Stimulated activated CD8-positive, alpha-beta memory T cell treated with anti-CD3 and anti-CD28 coated beads, Interleukin-2, amount 100 ng/mL, for 48 hours (primary cell): ENCODE results near the gene SCN2B.
A peak's percentile ranks its signal among the peaks of the same experiment; 100 is the strongest.

Experiments used
- DNase-seq, 2 donors: peaks; one replicate each; pipeline ENCODE4 v3.0.0-alpha.2; 2020; ENCODE audit warnings: low read depth in 2 of 2

The SCN2B gene

DNA sequence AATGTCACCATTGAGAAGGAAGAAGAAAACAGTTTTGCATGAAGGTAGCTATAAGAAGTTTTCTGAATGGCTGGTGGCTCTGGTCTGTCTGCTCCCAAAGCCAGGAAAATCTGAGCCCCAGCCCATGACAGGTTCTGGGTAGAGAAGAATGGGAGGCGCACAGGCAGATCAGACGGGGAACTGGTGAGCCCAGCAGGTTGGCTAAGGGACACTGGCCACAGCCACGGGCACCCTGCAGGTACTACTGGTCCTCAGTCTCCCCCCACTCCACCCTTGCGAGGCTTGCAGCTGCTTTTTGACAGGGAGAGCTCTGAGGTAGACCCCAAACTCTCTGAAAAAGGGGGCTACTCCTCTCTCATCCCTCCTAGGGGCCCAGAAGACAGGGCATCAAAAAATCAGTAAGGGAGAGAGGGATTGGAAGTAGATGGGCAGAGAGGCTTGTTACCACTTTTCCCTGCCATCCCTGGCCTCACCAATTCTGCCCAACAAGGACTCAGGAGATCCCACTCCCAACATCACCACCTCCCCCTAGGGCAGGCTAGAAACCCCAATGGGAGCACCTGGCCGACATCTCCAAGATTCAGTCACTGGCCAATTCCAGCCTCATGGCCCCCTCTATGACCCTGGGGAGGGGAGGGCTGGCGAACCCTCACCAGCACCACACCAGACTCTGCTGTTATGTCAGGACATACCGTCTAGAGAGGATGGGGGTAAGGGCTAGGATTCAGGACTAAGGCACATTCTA, 41.2 kb downstream of the SCN2B start:
- no peak for DNase-seq

DNA sequence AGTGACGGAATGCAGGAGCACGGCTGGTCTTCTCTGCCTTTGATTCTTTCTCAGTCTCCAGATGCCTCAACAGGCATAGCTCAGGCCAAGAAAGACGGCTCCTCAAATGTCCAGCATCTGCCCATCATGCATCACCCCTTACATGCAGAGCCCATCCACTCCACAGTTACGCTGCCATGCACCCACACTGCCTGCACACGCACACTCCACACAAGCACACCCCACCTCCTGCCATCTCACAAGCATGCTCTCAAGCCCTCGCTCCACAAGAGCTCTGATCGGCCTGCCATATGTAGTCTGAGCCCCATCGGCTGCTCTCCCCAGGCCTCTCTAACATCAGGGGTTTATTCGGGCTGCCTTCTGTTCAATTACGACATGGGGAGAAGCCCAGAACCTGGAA, 42.6 kb downstream of the SCN2B start:
- no peak for DNase-seq

DNA sequence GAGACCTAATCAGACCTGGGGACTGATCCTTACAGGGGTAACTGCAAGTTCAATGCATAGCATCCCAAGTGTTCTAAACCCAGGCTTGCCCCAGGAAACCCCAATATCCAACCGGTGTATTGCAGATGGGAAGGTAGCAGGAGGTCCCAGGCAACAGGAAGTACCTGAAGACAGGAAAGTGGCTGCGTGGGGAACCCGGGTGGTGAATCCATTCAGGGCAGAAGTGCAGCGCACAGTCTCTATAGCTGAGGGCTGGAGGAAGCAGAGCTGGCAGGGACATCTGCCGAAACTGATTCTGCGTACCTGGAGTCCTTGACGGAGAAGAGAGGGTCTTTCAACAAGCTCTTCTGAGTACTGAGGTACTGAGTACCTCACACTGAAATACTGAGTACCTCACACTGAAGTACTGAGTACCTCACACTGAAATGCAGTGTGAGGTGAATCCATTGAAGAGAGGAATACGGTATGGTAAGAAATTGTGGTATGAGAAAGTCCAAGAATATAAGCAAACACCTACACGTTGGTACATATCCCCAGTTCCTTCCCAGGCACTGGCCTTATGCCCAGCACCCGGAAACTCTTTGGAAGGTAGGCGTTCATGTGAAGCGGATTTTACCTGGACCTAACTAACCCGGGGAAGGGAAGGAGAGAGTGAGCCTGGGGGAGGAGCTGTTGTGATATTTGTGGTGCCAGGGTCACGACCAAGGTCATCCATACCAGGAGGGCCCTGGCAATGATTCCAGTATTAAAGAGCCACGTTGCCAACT, 43.9 kb downstream of the SCN2B start:
- DNase-seq, result no peak

DNA sequence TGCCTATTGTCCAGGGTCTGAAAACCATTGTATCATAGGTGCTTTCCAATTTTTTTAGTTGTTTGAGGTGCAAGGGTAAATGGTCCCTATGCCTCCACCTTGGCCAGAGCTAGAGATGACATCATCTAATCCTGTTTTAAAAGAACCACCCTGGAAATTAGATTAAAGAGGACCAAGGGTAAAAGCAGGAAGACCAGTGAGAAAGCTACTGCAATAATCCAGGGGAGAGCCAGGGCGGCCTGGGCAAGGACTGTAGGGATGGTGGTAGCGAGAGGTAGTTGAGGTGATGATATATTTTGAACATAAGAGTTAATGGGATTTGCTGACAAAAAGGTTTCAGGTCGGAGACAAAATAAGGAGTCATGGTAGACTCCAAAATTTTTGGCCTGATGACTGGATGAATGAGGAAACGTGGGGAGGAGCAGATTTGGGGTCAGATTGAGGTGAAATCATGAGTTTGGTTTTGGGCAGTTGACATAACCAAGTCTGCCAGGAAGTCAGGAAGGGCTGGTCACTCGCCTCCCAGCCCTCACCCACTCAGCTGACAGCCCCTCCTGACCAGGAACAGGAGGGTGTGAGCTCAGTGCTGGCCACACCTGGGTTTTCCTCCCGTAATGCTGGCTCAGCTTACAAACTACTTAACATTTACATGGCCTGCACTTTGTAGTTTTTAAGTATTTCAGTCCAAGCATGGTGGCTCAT, 46.8 kb downstream of the SCN2B start:
- no peak for DNase-seq

GRCh38 chr11:118128721-118129470, 47.5 kb downstream of the SCN2B start:
- no peak for DNase-seq

GRCh38 chr11:118128310-118128709, 48.1 kb downstream of the SCN2B start:
- DNase-seq, result no peak

DNA sequence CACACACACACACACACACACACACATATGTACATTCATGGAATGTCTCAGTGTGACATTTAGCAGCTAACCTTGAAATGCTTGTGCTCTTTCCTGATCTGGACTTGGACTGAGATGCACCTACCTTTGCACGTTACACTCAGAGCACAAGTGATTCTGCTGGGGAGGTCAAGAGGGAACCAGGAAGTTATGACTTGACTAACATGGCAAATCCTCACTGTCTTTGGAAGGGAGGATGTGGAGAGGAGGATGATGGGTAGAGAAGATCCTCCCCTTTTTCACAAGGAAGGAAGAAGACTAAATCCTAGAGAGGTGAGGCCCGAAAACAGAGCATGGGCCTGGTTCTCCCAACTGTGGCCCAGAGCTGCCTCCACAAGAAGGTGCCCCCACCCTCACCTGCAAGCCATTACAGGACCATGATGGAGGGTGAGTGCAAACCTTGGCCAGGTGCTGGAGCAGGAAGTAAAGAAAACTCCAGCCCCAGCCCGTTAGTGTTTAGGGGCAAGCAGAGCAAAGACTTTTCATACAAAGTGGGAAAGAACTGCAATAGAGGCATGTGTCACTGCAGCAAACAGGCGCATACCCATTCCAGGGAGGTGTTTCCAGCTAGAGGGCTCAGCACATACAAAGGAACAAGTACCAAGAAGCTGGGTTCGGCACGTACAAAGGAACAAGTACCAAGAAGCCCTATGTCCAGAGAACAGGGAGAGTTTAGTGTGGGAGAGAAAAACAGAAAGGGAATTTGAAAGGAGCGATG, 50.2 kb downstream of the SCN2B start:
- no peak for DNase-seq

DNA sequence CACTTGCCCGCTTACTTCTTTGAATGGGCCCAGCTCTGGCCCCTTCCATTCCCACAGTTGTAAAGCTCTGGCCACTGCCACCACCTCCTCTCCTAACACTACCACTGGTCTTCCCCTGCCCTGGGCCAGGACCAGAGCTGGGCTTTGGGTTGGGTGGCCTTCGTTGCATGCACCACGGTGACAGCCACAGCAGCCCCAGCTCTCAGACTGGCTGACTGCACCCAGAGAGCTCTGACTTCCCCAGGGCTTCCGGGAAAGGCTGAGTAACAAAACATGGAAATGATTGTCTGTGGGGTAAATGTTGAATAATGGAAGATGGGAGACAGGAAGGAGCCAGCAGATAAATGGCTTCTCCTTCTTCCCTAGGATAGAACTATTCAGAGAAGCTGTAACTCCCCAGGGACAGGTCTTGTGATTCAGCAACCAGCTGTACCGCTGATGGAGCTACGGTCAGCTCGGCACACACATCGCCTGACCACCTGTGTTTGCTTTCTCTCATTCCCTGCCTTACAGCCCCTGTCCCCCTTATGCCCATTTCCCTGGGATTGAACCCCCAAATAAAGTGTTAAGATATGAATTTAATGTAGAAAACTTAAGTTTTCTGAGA, 51.4 kb downstream of the SCN2B start:
- no peak for DNase-seq

- DNase-seq, result no peak
Measured at GRCh38 chr11:118120793-118121192, 55.6 kb downstream of the SCN2B start.

DNA sequence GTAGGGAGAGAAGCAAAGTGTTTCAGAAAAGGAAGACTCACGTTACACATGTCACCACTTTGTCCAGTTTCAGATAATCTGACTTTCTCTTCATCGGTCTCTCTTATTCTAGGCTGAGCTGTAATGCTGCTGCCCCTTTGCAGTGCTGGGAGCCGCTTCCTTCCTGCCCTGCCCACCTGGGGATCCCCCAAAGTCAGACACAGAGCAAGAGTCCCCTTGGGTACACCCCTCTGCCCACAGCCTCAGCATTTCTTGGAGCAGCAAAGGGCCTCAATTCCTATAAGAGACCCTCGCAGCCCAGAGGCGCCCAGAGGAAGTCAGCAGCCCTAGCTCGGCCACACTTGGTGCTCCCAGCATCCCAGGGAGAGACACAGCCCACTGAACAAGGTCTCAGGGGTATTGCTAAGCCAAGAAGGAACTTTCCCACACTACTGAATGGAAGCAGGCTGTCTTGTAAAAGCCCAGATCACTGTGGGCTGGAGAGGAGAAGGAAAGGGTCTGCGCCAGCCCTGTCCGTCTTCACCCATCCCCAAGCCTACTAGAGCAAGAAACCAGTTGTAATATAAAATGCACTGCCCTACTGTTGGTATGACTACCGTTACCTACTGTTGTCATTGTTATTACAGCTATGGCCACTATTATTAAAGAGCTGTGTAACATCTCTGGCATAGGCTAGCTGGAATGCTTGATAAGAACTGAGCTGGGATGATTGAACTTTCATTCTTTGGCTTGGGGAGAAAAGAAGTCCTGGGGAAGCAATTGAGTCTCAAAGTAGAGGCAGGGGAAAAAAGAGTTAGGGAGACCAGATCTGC, 58.4 kb downstream of the SCN2B start:
- peak in 1 of 2 donors; percentile 30 for DNase-seq

DNA sequence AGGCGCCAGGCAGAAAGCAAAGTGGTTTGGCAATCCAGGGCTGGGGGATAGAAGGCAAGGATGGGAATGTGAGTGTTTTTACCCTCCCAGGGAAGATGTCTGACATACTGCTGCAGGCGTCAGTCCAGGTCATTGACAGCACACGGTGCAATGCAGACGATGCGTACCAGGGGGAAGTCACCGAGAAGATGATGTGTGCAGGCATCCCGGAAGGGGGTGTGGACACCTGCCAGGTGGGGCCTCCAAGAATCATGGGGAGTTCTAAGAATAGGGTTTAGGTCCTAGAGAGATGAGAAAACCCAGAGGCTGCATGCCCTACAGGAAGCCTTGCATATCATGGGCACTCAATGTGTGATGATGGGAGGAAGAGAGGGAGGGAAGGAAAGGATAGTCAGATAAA, 61.4 kb downstream of the SCN2B start:
- no peak for DNase-seq

GRCh38 chr11:118114266-118114665, 62.2 kb downstream of the SCN2B start:
- no peak for DNase-seq

DNA sequence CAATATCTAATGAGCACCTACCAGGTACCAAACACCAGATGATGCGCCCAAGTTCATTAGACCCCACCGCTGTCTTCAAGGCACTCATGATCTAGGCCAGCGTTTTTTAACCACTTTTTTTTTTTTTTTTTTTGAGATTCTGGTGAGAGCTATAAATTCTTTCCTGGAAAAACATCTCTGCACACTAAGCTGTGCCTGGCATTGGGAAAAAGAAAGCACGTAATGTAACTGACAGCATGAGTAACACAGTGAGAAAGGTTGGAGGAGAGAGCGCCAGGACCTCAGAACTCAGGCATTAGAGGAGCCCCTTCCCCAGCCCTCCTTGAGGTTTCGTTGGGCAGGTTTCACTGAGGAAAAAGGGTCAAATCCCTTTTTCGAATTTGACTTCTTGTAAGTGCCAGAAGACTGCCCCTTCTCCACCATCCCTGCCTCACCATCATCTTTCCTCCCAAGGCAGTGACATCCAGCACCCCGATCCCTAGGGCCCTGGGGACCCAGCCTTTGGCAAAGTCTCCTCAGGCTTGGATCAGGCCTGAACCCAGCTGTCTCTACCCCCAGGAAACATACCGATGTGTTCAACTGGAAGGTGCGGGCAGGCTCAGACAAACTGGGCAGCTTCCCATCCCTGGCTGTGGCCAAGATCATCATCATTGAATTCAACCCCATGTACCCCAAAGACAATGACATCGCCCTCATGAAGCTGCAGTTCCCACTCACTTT, 63.6 kb downstream of the SCN2B start:
- no peak for DNase-seq
